ENCODE data around the gene TESK1.
"Not testable (repeated sequence)": the region's sequence is repeated elsewhere in the genome, so short reads cannot be mapped to it uniquely, and the experiment has no call there.

TESK1 gene

GRCh38 chr9:35579659-35580227 is 25.3 kb upstream of the TESK1 start:
- DNase-seq, result not testable (repeated sequence)

GRCh38 chr9:35583521-35583920 is 21.5 kb upstream of the TESK1 start:
- not testable (repeated sequence) for DNase-seq

- DNase-seq, result not testable (repeated sequence)
Measured at GRCh38 chr9:35584681-35585080, 20.4 kb upstream of the TESK1 start.

GRCh38 chr9:35588506-35588905 is 16.6 kb upstream of the TESK1 start:
- DNase-seq, result not testable (repeated sequence)

- DNase-seq, result no peak
Measured at GRCh38 chr9:35593581-35593980, 11.5 kb upstream of the TESK1 start.

- no peak for DNase-seq
Measured at GRCh38 chr9:35594471-35594870, 10.6 kb upstream of the TESK1 start.

- DNase-seq, result not testable (repeated sequence)
Measured at GRCh38 chr9:35596907-35597306, 8.2 kb upstream of the TESK1 start.

- DNase-seq, result no peak
Measured at GRCh38 chr9:35598866-35599590, 6.0 kb upstream of the TESK1 start.

- DNase-seq, result no peak
Measured at GRCh38 chr9:35599763-35600604, 5.1 kb upstream of the TESK1 start.

GRCh38 chr9:35603506-35603985 is 1.5 kb upstream of the TESK1 start:
- DNase-seq, result peak; percentile 23

GRCh38 chr9:35603986-35604577 is 980 bp upstream of the TESK1 start:
- DNase-seq, result peak; percentile 100

- no peak for DNase-seq
Measured at GRCh38 chr9:35605351-35606137, 482 bp downstream of the TESK1 start.

GRCh38 chr9:35606138-35606504 is 1.1 kb downstream of the TESK1 start:
- no peak for DNase-seq

GRCh38 chr9:35606726-35607125 is 1.7 kb downstream of the TESK1 start:
- no peak for DNase-seq

GRCh38 chr9:35608221-35608620 is 3.2 kb downstream of the TESK1 start:
- no peak for DNase-seq

GRCh38 chr9:35609001-35609819 is 4.1 kb downstream of the TESK1 start:
- no peak for DNase-seq

GRCh38 chr9:35609820-35610163 is 4.7 kb downstream of the TESK1 start:
- no peak for DNase-seq

GRCh38 chr9:35611230-35611797 is 6.3 kb downstream of the TESK1 start:
- peak; percentile 29 for DNase-seq

- DNase-seq, result not testable (repeated sequence)
Measured at GRCh38 chr9:35612066-35612465, 7.0 kb downstream of the TESK1 start.

- DNase-seq, result no peak
Measured at GRCh38 chr9:35612843-35613242, 7.8 kb downstream of the TESK1 start.

GRCh38 chr9:35615981-35616680 is 11.1 kb downstream of the TESK1 start:
- DNase-seq, result peak; percentile 32

Data from COR-L47 (cell line).